ENCODE results near the gene PRR15L.

PRR15L gene

DNA sequence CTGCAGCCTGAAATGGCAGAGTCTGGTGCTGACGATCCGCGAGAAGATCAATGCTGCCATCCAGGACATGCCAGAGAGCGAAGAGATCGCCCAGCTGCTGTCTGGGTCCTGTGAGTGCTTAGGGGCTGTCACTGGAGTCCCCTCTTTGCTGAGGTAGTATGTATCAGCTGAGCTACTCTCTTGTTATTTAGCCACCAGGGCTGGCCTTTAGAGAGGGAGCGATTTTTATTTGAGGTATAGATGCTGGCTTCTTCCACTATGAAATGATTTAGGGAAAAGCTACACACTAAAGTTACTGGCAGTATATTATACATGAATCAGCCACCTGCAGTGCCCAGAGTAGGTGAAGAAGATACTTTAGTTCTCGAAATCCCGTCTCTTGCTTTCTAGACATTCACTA lies 15.9 kb upstream of the PRR15L start:
- DNase-seq (ENCODE audit: low spot score) = no peak
- in situ Hi-C loops (cut with MboI; ENCODE audit: low sequenced_read_pairs, unreplicated experiment) = no loop called here
- TF ChIP-seq, protein P1, sequence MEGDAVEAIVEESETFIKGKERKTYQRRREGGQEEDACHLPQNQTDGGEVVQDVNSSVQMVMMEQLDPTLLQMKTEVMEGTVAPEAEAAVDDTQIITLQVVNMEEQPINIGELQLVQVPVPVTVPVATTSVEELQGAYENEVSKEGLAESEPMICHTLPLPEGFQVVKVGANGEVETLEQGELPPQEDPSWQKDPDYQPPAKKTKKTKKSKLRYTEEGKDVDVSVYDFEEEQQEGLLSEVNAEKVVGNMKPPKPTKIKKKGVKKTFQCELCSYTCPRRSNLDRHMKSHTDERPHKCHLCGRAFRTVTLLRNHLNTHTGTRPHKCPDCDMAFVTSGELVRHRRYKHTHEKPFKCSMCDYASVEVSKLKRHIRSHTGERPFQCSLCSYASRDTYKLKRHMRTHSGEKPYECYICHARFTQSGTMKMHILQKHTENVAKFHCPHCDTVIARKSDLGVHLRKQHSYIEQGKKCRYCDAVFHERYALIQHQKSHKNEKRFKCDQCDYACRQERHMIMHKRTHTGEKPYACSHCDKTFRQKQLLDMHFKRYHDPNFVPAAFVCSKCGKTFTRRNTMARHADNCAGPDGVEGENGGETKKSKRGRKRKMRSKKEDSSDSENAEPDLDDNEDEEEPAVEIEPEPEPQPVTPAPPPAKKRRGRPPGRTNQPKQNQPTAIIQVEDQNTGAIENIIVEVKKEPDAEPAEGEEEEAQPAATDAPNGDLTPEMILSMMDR (IDR thresholded peaks at IDR 0.05; ENCODE audit: borderline replicate concordance, control extremely low read depth, extremely low read depth, insufficient read depth, missing control alignments) = no peak

DNA sequence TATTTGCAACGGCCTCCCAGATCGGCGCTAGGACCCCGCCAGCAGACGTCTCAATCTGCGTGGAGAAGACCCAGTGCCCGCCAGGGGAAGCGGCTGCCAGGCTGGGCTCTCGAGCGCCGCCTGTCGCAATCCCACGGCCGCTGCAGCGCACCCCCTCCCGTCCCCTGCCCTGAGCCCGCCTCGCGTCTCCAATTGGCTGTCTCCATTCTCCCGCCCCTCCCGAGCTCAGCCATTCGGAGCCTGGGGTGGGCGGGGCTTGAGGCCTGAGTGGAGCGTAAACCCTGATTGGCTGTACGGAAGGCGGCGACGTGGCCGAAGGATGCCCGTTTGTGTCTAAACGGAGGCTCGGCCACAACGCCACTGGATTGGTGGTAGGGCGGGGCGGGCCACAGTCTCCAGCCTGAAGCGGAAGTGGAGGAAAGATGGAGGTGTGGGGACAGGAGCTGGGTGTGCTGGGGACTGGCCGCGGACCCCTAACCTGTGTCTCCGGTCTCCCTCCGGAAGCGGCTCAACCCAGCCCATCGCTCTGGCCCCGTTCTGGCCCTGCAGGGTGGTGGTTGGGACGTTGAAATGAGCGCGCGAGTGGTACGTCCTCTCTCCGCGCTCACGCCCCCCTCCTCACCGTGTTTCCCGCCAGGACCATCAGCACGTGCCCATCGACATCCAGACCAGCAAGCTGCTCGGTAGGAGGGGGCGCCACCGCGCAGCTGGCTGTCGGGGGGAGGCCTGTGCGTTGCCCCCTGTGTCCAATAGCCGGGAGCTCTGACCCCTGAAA lies 13.2 kb upstream of the PRR15L start, which contains the start of gene CDK5RAP3:
Gene CDK5RAP3 (plus strand): TSS at position 389 of the 775 bp plus-strand sequence. CDS start 34 bp downstream, at position 423.
- in situ Hi-C loops (cut with MboI; ENCODE audit: low sequenced_read_pairs, unreplicated experiment) = no loop called here
- DNase-seq (ENCODE audit: low spot score) = peak; percentile 99
- TF ChIP-seq, protein P1 (IDR thresholded peaks at IDR 0.05; ENCODE audit: borderline replicate concordance, control extremely low read depth, extremely low read depth, insufficient read depth, missing control alignments) = peak; percentile 89

DNA sequence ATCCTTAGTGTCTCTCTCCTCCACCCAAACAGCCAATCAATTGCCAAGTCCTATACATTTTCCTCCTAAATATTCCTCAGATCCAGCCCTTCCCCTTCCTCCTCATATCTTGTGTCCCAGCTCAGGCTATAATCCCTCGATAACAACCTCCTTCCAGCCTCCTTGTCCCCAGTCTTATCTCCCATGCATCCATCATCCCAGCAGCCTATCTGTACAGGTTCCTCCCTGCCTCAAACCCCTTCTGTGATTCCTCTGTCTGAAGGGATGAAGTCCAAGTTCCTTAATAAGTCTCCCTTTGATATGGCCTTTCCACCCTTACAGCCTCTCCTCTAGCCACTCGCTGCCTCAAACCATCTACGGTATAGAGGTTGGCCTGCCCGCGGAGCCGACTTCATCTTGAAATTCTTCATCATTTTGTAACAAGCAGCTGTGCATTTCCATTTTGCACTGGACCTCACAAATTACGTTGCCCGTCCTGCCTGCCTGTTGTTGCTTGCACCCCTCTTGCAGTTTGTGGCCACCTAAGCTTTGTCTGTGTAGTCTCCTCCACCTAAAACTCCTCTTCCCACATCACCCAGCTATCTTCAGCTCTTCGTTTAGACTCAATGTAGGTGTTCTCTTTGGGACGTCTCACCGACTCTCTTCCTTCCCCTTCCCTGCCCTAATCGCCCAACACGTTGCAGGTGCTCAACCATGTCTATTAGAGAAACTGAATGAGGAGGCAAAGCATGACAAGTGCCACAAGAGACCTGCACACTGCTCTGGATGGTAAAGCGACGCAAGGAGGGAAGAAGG lies 12.4 kb upstream of the PRR15L start:
- DNase-seq (ENCODE audit: low spot score) = no peak
- TF ChIP-seq, protein P1 (IDR thresholded peaks at IDR 0.05; ENCODE audit: borderline replicate concordance, control extremely low read depth, extremely low read depth, insufficient read depth, missing control alignments) = no peak
- in situ Hi-C loops (cut with MboI; ENCODE audit: low sequenced_read_pairs, unreplicated experiment) = no loop called here

DNA sequence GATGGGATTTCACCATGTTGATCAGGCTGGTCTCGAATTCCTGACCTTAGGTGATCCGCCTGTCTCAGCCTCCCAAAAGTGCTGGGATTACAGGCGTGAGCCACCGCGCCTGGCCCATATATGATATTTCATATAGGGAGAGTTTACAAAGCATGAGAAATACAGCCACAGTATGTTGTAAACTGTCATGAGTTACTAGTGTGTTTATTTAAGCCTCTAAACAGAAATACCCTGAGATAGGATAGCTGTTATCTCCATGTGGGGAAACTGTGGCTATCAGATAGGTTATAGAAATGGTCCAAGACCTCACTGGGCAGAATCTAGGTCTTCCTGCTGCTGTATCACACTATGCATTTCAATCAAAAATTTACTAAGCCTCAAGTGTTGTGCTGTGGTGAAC lies 11.2 kb upstream of the PRR15L start:
- TF ChIP-seq, protein P1 (IDR thresholded peaks at IDR 0.05; ENCODE audit: borderline replicate concordance, control extremely low read depth, extremely low read depth, insufficient read depth, missing control alignments) = no peak
- in situ Hi-C loops (cut with MboI; ENCODE audit: low sequenced_read_pairs, unreplicated experiment) = no loop called here
- no peak for DNase-seq (ENCODE audit: low spot score)

DNA sequence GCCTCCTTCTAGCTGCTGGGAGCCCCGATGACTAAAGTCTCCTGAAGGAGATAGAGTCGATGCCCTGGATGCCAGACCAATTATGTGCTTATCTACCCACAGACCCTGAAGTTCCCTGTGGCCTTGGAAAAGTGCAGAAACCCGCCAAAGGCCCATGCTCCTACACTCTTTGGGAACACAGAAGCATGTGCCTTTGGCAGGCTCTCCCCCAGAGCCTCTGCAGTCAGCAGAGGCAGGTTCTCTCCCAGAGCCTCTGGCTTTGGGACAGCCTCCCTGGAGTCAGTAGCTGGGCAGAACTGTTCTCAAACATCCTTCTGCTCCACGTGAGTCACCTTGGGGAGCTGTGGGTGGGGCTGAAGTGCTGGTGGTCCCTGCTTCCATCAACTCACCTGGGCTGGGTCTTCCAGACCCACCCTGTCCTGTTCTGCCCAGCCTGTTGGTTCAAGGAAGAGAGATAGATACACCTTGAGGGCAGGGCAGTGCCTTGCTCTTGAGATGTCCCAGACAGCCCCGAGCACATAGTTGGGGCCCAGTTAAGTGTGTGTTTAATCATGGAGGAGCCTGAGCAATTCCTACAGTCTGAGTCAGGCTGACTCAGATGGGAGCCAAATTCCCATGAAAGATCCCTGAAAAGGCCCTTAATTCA lies 10.0 kb upstream of the PRR15L start:
- in situ Hi-C loops (cut with MboI; ENCODE audit: low sequenced_read_pairs, unreplicated experiment) = no loop called here
- TF ChIP-seq, protein P1 (IDR thresholded peaks at IDR 0.05; ENCODE audit: borderline replicate concordance, control extremely low read depth, extremely low read depth, insufficient read depth, missing control alignments) = no peak
- no peak for DNase-seq (ENCODE audit: low spot score)

DNA sequence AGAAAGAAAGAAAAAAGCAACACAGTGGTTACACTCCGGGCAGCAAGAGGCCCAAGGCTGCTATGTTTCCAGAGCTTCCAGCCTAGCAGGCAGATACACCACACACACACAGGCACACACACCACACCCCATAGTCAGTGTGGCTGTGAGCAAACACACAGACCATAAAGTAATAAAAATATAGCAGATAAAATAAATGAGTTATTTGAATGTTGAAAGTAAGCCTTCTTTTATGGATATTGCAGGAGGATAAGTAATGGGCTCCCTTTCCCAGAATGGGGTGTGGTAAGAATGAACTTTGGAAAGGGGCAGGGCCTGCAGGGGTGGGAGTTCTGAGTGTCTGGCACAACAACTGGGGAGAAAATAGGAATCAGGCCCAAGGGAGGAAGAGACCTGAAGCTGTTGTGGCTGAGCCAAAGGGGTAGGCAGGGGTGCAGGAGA lies 8.4 kb upstream of the PRR15L start:
- no peak for DNase-seq (ENCODE audit: low spot score)
- in situ Hi-C loops (cut with MboI; ENCODE audit: low sequenced_read_pairs, unreplicated experiment) = no loop called here
- TF ChIP-seq, protein P1 (IDR thresholded peaks at IDR 0.05; ENCODE audit: borderline replicate concordance, control extremely low read depth, extremely low read depth, insufficient read depth, missing control alignments) = no peak

Measured in GM13976 (cell line).